Cortex of kidney (tissue), 1 donor: ENCODE results near the gene ADGRL1.

Source experiments
- DNase-seq: peaks from one replicate; lab custom pipeline; 2025; lab: John Stamatoyannopoulos, UW

ADGRL1 gene

GRCh38 chr19:14138576-14139265 is 67.2 kb downstream of the ADGRL1 start:
- DNase-seq: no peak

DNA sequence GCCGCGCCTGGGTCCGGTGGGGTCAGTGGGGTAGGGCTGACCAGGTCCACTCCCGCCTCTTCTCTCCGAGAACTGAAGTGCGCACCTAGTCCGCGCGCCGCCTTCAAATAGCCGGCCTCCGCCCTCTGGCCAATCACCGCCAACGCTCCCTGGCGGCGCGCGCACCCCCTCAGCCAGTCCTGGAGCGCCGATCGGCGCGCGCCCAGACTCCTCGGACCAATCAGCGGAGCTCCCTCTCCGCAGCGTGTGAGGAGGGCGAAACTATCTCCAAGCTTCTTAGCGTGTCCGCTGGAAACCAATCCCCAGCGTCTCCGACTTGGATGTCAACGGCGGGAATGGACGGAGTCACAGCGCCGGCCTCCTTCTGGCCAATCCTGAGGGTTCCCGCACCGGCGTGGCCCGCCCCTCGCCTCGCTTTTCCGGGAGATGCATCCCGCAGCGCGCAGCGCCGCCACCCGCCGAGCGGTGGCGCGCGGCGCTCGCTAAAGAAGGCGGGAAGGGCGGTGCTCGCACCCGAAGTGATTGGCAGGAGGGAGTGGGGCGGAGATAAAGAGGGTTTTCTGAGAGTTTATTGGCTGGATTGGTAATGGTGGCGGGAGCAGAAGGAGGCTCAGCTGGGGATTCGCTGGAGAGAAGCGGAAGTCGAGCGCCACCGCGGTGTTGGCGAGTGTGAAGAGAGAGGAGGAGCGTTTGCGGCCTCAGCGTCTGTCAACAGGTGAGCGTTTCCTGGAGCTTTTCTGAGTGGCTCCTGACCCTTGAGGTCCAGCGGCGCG is 69.3 kb downstream of the ADGRL1 start, which contains the start of gene ASF1B:
ASF1B (minus strand) TSS at position 81 of the 773 bp plus-strand sequence. CDS start 133 bp downstream, outside the sequence.
- peak; percentile 98 for DNase-seq

DNA sequence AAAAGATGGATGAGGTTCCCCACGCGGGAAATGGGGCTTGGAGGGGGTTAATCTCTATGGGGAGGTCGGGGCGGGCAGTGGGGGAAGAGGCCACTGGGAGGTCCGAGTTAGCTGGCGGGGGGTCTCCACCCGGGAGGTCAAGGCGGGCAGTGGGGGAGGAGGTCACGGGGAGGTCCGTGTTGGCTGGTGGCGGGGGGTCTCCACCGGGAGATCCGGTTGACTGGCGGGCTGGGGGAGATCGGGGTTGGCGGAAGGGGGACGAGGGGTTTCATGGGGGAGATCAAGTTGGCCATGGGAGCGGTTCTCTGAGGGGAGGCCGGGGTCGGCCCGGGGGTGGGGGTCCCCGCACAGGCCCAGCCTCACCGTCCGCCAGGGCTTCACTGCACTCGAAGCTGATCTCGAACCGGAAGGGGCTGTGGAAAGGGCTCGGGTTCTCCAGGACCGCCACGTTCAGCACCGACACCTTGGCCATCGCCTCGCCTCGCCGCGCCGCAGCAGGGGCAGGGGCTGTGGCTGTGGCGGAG is 69.9 kb downstream of the ADGRL1 start:
- no peak for DNase-seq

DNA sequence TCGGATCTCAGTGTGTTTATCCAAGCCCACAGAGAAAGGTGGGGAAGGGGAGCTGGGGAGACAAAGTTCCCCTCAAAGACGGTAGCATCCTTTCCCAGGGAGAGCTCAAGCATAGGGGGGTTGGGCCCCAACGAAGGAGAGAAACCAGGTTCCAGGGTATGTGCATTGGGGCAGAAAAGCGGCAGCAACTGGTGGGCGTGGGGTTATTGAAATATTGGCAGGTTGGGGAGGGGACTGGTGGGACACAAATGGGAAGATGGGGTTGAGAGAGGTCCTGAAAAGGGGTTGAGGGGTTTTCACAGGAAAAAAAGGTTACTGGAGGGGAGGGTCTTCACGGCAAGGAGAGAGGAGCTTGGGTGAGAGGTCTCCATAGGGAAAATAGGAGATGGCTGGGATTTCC is 70.6 kb downstream of the ADGRL1 start:
- DNase-seq: no peak

DNA sequence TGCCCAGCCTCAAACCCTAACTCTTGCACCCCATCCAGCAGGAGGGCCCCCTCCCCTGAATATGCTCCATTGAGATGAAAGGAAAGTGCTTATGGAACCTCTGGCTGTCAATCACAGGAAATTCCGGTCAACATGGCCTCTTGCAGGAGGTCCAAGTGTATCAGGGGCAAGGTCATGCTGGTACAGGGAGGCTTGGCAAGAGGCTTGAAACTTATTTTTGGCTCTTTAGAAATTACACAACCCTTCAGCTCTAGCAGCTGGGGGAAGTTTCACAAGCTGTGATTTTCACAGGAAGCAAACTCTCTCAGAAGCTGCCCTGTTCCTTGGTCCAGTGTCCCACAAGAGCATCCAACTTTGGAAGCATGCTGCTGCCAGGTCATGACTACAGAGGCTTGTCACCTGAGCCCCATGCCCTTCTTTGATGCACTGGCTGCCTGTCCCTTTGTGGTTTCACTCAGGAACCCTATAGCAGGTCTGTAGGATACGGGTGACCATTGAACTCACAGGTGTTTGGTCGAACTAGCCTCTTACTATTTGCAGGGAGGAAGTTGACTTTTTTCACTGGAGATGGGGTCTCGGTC is 78.0 kb downstream of the ADGRL1 start:
- no peak for DNase-seq

- no peak for DNase-seq
These were observed 78.8 kb downstream of the ADGRL1 start for GRCh38 chr19:14127176-14127575.

GRCh38 chr19:14122924-14123323 is 83.0 kb downstream of the ADGRL1 start:
- DNase-seq: no peak

GRCh38 chr19:14120497-14120780 is 85.5 kb downstream of the ADGRL1 start:
- no peak for DNase-seq

DNA sequence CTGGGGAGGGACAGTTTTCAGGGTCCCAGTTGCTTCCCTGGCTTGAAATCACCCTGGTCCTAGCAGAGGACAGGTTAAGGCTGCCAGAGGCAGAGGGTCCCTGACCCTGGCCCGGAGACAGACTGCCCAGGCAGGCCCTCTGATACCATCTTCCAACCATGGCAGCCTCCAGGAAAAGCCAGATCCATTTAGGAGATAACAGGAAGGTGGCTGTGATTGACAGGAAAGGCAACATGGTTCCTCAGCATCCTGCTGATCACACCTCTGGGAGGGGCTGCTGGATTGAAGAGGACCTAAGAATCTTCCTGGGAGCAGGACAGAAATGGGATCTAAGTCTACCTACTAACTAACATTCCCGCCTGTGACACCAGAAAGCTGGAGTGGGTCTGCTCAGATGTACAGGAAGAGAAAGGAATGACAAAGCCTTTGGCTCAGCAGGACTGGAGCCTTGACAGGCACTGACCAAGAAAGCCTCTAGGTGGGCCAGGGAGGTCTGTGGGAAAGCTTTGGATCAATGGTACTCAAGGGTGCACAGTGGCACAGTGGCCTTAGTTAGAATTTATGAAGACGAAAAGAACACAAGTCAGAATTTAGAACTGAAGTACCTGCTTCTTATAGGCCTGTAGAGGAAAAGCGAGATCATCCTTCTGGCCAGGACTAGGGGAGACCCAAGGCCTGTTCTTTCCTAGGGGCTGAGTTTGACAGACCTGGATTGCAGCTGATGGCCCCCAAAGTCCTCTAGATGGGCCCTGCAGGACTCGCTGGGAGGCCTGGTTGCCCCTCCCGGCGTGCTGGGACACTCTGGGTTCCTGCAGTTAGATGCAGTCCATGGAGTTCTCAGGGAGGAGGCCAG is 86.1 kb downstream of the ADGRL1 start:
- DNase-seq: no peak

DNA sequence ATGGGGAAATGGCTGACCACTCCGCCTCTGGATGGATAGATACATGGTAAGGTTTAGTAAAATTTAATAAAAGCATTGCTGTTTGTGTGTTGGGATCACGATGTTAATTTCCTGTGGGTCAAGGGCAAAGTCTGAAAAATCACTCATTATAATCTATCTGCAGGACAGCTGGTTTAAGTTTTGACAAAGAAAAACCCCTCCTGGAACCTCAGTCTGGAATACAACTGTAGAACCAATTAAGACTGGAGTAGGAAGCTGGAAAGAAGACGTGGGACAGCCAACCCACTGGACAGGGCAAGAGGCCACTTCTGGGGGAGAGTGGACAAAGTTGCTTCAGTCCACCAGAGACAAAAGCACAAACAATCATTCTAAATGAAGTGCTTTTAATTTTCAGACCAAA is 86.8 kb downstream of the ADGRL1 start:
- DNase-seq: no peak

GRCh38 chr19:14118165-14119051 is 87.6 kb downstream of the ADGRL1 start:
- no peak for DNase-seq

DNA sequence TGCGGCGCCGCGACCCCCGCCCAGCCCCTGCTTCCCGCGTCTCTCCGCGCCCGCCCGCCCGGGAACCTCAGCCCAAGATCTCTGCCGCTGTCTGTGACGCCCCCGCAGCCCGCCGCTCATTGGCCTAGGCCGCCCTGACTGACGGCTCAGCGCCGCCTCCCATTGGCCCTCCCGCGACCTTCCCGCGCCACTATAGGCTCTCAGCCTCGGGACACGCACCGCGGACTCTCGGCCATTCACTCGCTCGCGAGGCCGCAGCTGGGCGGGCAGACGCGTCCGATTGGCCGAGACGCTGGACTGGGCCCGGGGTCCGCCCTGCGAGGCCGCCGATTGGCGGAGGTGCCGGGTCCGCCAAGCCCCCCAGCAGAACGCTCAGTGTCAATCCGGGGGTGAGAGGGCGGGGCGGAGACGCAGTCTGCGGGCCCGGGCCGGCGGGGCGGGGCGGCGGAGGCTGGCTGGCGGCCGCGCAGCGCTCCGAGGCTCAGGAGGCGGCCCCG is 88.3 kb downstream of the ADGRL1 start, which contains the start of gene PRKACA:
PRKACA (minus strand) TSS at position 95 of the 497 bp plus-strand sequence. CDS start 215 bp downstream, outside the sequence.
- peak; percentile 87 for DNase-seq

DNA sequence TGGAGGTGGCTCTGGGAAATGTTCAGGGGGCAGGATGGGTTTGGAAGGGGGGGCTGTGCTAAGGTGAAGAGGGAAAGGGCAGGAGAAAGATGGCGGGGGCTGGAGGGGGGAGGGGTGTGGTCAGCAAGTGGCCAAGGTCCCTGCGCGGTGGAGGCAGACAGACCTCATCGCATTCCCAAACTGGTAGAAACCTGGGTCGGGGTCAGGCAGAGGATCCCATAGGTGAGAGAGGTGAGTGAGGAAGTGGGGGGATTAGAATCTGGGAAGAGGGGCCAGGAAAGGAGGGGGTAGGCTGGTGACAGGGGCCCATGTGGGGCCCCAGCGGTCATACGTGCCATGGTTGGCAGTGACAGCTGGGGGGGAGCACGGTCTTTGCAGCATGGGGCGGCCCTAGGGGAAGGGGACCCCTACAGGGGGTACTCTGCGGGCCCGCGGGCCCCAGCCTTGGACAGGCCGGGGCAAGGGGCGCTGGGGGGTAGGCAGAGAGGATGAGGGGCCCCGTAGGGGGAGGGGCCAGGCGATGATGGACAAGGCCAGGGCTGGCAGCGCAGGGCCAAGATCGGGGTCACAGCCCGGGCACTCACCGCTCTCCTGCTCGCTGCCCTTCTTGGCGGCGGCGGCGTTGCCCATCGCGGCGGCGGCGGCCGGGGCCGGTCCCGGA is 88.9 kb downstream of the ADGRL1 start:
- no peak for DNase-seq

DNA sequence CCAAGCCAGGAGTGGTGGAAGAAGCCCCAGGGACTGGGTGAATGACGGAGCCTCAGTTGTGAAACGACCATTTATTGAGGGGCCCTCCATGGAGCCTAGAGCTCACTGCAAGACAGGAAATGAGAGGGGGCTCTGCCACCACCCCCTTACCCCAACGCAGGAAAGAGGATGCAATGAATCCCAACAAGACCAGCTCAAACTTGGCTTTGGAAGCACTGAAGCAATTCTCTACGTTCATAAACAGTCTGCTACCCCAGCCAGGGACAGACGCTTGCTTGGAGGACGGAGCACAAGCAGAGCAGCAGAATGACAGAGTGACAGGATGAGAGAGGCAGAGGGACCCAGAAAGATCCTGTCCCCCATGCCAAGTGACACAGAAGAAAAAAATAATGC is 89.4 kb downstream of the ADGRL1 start:
- no peak for DNase-seq

- DNase-seq: no peak
These were observed 90.2 kb downstream of the ADGRL1 start for GRCh38 chr19:14115756-14116155.

DNA sequence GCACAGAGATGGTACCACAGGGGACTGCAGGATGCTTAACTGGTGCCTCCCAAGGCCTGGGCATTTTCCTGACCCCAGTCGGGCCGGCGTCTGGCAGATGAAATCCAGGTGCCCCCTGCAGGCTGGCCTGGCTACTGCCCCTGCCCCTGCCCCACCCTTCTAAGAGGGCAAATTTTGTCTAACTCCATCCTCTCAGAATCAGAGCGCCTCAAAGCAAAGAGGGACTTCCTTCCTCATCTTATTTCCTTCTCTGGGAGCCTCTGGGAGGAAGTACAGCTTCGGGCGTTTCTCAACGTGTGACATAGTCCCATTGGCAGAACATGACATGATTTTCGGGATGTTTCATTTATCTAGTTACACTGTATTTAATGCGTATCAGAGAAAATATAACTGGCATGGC is 91.1 kb downstream of the ADGRL1 start:
- DNase-seq: no peak

DNA sequence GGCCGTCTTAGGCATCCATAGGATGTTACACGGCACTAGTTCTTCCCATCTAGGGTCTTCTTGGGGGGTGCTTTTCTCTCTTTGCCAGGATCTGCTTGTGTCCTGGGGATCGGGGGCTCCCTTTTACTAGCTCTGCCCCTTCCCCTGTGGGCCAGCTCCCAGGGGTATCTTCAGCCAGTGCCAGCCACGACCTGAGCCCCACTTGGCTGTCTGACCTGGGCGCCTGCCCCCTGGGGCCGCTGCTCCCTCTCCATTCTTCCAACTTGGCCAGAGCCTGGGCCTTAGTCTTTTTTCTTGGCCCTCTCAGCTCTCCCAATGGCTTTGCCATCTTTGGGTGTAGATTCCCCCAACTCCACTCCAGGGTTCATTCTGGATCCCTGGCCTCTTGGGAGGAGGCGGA is 91.5 kb downstream of the ADGRL1 start:
- DNase-seq: no peak

DNA sequence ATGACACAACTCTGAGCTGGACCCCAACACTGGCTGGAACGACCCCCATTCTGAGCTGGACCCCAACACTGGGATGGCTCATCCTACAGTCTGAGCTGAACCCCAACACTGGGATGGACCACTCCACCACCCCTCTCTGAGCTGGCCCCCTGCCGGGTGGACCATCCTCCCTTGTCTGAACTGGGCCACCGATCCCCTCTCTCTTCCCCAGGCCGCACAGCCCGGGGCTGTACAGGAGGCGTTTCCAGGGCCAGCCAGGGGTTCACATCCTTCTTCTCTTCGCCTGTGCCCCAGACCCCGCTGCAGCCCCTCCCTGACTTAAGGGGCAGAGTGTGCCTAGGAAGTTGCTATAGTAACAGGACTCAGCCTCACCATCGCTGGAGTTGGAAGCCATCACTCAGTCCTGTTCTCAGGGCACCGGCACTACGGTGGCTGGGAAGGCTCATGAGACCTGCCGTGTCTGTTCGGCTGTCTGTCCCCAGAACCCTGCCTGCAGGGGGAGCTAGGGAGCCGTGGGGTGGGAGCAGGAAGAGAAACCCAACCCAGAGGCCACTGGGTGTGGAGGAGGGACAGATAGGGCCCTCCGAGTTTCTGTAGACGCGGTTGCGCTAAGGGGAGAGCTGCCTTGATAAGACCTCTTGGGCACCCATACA is 92.1 kb downstream of the ADGRL1 start:
- DNase-seq: no peak

GRCh38 chr19:14112809-14113385 is 93.1 kb downstream of the ADGRL1 start:
- no peak for DNase-seq
